Stimulated activated CD8-positive, alpha-beta memory T cell treated with anti-CD3 and anti-CD28 coated beads, Interleukin-7, amount 100 ng/mL, for 4 hours (primary cell): Measurements from ENCODE around the gene LPIN3.

ENCODE experiments used
- DNase-seq, 2 donors: peaks; one replicate each; pipeline ENCODE4 v3.0.0-alpha.2; 2020; ENCODE audit warnings: low read depth in 2 of 2

Gene LPIN3

GRCh38 chr20:41320441-41320840 lies 20.2 kb upstream of the LPIN3 start:
- DNase-seq = no peak

DNA sequence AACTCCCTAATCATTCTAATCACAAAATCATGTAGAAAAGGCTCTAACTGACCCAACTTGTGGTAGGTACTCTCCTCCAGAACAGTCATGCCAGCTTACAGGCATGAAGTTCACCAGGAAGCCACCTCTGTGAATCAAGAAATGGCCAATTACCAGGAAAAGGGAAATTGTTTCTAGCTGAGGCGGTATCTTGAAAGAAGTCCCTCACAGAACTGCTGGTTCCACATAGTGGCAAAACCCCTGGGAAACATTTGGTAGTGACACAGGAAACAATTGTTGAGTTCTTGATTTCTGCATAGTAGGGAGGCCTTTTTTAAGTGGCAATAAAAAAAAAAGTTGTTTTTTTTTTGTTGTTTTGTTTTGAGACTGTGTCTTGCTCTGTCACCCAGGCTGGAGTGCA lies 19.6 kb upstream of the LPIN3 start:
- DNase-seq = no peak

- DNase-seq = no peak
Measured at GRCh38 chr20:41327178-41327577, 13.4 kb upstream of the LPIN3 start.

DNA sequence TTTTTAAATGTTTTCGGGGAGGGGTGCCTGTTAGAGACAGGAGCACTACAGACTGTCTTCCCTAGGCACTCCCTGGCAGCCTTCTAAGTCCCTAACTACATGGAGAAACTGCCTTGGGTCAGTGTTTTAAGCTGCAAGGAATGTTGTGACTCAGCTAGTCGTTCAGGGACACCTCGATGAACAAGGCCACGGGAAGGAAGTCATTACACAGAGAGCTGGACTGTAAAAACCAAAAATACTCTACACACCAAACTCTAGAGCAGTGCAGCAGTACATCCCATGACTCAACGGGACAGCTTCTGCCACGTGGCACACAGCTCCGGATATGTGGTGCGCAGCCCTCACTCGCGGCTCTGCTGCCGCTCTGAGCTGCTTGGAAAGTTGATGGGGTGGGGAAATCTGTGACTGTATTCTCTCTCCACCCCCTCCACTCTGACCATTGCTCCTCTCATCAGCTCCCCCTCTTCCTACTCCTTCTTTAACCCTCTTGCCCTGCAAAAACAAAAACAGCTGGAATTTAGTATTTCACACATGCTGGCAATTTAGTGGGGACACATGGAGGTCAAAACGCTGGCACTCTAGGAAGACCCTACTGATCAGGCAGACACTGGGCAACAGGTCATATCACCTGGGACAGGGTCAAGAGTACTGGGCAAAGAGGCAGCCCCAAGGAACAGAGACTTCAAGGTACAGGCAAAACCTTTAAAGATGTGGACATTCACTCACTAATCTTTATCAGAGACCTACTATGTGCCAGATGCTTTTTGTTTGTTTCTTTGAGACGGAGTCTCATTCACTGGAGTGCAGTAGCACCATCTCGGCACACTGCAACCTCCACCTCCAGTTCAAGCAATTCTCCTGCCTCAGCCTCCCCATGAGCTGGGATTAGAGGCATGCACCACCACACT lies 10.9 kb upstream of the LPIN3 start:
- DNase-seq = peak; percentile 61 to 68

- DNase-seq = no peak
Measured at GRCh38 chr20:41330343-41330720, 10.3 kb upstream of the LPIN3 start.

GRCh38 chr20:41330941-41331340 lies 9.7 kb upstream of the LPIN3 start:
- DNase-seq = no peak

DNA sequence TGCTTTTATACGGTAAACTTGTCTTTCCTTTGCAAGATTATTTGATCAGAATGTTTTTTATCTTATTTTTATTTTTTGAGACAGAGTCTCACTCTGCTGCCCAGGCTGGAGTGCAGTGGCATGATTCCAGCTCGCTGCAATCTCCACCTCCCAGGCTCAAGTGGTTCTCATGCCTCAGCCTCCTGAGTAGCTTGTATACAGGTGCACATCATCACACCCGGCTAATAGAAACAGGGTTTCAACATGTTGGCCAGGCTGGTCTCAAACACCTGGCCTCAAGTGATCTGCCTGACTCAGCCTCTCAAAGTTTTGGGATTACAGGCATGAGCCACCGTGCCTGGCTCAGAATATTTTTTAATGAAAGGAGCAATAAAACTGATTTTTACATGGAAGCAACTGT lies 8.9 kb upstream of the LPIN3 start:
- DNase-seq = no peak

GRCh38 chr20:41334036-41334435 lies 6.6 kb upstream of the LPIN3 start:
- no peak for DNase-seq

GRCh38 chr20:41334443-41335421 lies 5.9 kb upstream of the LPIN3 start:
- no peak for DNase-seq

- no peak for DNase-seq
Measured at GRCh38 chr20:41335591-41335990, 5.0 kb upstream of the LPIN3 start.

- no peak for DNase-seq
Measured at GRCh38 chr20:41336711-41337492, 3.7 kb upstream of the LPIN3 start.

GRCh38 chr20:41339957-41340326 lies 679 bp upstream of the LPIN3 start:
- peak; percentile 60 to 66 for DNase-seq

GRCh38 chr20:41342474-41343464 lies 2.1 kb downstream of the LPIN3 start:
- no peak for DNase-seq

GRCh38 chr20:41344477-41344876 lies 3.9 kb downstream of the LPIN3 start:
- no peak for DNase-seq

GRCh38 chr20:41344938-41345728 lies 4.5 kb downstream of the LPIN3 start:
- no peak for DNase-seq

DNA sequence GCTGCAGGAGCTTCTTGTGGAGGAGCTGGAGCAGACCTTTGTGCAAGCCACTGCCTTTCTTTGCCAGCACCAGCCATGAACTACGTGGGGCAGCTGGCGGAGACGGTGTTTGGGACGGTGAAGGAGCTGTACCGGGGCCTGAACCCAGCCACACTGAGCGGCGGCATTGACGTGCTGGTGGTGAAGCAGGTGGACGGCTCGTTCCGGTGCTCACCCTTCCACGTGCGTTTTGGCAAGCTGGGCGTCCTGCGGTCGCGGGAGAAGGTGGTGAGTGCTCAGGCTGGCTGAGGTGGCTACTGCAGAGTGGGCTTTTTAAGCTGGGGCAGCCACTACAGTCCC lies 5.1 kb downstream of the LPIN3 start:
- DNase-seq = no peak

GRCh38 chr20:41347523-41348429 lies 7.2 kb downstream of the LPIN3 start:
- no peak for DNase-seq

DNA sequence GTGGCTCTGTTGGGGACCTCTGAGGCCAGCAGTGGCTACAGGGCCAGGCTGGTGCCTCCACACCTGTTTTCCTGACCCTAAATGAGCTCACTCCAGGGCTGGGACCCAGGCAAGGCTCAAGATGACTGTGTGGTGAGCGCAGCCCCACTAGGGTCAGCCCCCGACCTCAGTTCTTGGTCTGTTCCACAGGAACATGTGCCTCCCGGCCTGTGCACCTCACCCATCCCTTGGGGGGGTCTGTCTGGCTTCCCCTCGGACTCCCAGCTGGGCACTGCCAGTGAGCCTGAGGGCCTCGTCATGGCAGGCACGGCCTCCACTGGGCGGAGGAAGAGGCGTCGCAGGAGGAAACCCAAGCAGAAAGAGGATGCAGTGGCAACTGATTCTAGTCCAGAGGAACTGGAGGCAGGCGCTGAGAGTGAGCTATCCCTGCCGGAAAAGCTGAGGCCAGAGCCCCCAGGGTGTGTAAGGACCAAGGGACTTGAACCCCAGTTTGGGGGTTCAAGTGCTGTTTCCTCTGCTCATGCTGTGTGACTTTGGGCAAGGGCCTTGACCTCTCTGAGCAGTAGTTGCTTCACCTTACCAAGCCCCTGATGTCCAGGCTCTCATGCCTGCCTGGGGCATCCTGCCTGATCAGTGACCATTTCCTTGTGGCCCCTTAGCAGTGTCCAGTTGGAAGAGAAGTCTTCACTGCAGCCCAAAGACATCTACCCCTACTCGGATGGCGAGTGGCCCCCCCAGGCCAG lies 8.0 kb downstream of the LPIN3 start:
- no peak for DNase-seq
